NCI-H345 treated with DMSO at 0.1 percent for 48 hours (cell line): ENCODE data around the gene AP2A2.

Experiments used
- DNase-seq: peaks from one replicate; lab custom pipeline; 2025; ENCODE audit not compliant: unreplicated experiment; lab: John Stamatoyannopoulos, UW

AP2A2 gene

GRCh38 chr11:993632-994167 lies 68.0 kb downstream of the AP2A2 start:
- no peak for DNase-seq

- DNase-seq = no peak
Observed at GRCh38 chr11:995044-995751, 69.5 kb downstream of the AP2A2 start.

- no peak for DNase-seq
Observed at GRCh38 chr11:995752-996420, 70.2 kb downstream of the AP2A2 start.

- DNase-seq = no peak
Observed at GRCh38 chr11:996681-997080, 71.0 kb downstream of the AP2A2 start.

GRCh38 chr11:997907-998306 lies 72.2 kb downstream of the AP2A2 start:
- no peak for DNase-seq

GRCh38 chr11:999009-999408 lies 73.3 kb downstream of the AP2A2 start:
- DNase-seq = no peak

GRCh38 chr11:1000357-1001278 lies 74.9 kb downstream of the AP2A2 start:
- DNase-seq = no peak

- no peak for DNase-seq
Observed at GRCh38 chr11:1001617-1002405, 76.1 kb downstream of the AP2A2 start.

- DNase-seq = no peak
Observed at GRCh38 chr11:1002406-1002984, 76.8 kb downstream of the AP2A2 start.

- DNase-seq = no peak
Observed at GRCh38 chr11:1003159-1003558, 77.5 kb downstream of the AP2A2 start.

- peak; percentile 79 for DNase-seq
Observed at GRCh38 chr11:1005928-1006327, 80.3 kb downstream of the AP2A2 start.

GRCh38 chr11:1006762-1007161 lies 81.1 kb downstream of the AP2A2 start:
- DNase-seq = peak; percentile 83

- DNase-seq = no peak
Observed at GRCh38 chr11:1007279-1007678, 81.6 kb downstream of the AP2A2 start.

GRCh38 chr11:1008001-1008802 lies 82.5 kb downstream of the AP2A2 start:
- DNase-seq = peak; percentile 78

GRCh38 chr11:1008803-1009145 lies 83.1 kb downstream of the AP2A2 start:
- no peak for DNase-seq

- no peak for DNase-seq
Observed at GRCh38 chr11:1009371-1009770, 83.7 kb downstream of the AP2A2 start.

GRCh38 chr11:1009991-1010390 lies 84.3 kb downstream of the AP2A2 start:
- no peak for DNase-seq

GRCh38 chr11:1010551-1011319 lies 85.1 kb downstream of the AP2A2 start:
- DNase-seq = no peak

GRCh38 chr11:1011320-1011698 lies 85.6 kb downstream of the AP2A2 start:
- no peak for DNase-seq
